NCI-H2107 treated with DMSO at 0.1 percent for 48 hours (cell line): Measurements from ENCODE around the gene EPHA4.

Experiments used
- DNase-seq: peaks from one replicate; lab custom pipeline; 2025; ENCODE audit not compliant: unreplicated experiment; lab: John Stamatoyannopoulos, UW

Gene EPHA4

DNA sequence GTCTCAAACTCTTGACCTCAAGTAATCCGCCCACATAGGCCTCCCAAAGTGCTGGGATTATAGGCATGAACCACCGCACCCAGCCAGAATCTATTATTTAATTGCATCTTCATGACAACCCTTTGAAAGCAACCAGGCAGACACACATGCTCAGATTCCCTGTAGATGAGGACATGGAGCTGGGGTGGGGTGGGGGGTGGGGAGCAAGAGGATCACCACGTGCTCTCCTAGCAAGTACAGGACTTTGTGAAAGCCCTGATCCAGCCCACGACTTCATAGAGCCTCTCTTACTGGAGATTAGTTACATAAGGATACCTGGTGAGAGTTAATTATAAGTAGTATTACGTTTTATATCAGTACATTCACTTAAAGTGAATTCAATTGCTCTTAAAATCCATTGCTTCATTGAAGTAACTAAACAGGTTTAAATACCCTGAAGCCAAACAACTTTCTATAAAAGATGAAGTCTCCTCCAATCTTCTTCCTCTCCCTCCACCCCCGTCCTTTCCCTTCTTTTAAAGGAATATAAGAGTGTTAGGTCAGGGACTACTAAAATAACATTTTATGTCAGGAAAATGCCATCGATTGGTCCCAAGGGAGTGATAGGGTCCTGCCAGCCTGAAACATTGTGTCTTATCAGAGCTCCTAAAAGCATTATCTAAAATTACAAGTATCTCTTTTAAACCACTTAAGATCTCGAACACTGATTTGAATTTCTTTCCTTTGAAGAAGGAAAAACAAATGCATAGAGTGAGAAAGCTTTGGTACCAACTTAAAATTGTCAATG is 123.9 kb downstream of the EPHA4 start:
- peak; percentile 9 for DNase-seq

DNA sequence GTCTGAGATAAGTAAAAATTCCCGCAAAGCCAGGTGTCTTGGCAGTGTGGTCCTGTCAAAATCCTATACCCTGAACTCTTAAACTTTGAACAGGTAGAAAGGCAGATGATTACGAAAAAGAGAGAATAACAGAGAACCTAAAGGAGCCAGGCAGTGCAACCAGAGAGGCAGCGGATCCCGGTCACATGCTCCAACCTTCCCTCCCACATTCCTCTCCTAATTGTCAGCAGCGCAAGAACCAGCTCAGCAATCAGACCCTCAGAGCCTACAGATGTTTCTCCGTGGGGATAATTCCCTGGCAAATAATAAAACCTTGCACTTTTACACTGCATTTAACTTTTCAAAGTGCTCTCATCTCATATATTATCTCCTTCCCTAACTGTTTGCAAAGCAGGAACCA is 124.8 kb downstream of the EPHA4 start:
- DNase-seq: no peak

DNA sequence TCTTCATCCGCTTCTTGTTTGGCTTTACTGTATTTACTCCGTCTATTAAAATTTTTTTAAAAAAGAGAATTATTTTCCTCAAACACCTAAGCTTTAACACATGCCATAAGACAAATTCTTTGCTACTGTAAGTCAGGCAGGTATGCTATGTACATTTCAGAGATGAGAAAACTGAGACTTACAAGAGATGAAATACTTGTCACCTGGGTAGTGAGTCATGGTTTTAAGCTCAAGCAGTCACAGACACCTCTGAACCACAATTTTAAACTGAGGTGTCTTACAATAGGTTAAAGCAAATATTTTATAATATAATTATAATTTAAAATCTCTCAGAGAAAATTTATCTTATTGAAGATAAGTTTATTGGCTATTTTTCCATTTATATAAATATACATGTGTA is 126.0 kb downstream of the EPHA4 start:
- no peak for DNase-seq

DNA sequence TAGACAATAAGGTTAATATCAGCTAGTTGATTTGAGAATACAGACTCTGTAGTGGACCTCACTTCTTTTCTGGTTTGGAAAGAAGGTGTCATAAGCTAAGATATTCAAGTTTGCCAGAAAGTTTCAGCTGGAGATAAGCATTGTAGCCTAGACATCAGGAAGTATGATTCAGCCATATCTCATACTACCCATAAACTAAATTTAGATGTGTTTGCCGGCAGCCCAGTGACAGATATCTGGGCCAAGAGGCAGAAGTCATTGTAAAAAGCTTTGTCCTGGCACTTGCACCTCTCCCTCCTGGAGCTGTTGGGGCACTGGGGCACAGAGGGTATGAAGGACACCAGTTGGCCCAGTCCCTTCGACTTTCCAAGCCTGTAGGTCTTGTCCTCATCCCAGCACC is 128.0 kb downstream of the EPHA4 start:
- DNase-seq: no peak

DNA sequence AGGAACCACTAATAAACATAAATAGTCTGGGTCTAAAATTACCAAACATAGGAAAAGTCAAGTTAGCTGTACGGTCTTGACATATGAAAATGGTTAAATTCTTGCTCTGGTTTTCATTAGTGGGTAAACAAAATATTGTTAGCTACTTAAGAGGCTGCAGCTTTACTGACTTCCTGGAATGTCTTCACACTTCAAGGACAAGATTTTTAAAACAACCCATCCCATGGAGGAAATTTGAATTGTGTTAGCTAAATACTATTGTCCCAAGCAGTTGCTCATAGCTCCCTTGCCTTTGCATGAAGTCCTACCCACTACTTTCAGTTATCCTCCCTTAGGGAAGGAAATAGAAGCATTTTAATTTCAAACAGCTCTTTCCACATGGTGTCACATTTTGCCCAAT is 128.5 kb downstream of the EPHA4 start:
- no peak for DNase-seq

GRCh38 chr2:221442128-221442527 is 130.0 kb downstream of the EPHA4 start:
- no peak for DNase-seq

- DNase-seq: no peak
Observed at GRCh38 chr2:221439761-221440479, 132.2 kb downstream of the EPHA4 start.

DNA sequence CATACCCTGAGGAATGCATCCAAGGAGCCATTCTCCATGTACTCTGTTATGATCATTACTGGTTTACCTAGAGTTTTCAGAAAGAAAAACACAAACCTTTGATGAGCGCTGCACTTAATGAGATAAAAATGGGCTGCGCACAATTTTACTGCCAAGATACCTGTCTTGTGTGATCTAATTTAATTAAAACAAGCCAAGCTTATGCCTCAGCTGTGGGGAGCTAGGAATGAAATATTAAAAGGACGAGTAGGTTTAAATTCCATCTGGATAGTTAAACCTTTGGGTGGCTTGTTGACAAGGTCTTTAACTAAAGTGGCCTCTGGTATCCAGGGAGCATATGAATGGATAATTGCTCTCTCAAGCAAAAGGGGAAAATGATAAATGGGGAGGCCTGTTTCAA is 135.0 kb downstream of the EPHA4 start:
- DNase-seq: no peak

DNA sequence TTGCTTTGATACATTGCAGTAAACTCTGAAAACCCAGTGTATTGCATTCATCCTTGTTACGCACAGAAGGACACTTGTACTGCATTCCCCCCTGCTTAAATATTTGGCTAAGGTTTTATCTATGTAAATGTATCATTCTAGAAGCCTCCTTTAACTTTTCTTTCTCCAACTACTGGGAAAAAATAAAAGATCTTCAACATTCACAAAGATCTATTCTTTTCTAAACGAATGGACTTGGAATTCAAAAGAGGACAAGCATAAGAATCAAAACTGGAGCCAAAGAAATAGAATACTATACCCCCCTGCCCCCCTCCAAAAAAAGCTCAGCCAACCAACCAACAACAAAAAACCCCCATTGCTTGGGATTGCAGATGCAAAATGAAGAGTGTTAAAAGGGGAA is 136.9 kb downstream of the EPHA4 start:
- no peak for DNase-seq

GRCh38 chr2:221434142-221434541 is 138.0 kb downstream of the EPHA4 start:
- DNase-seq: no peak

- DNase-seq: peak; percentile 28
Observed at GRCh38 chr2:221431477-221431876, 140.6 kb downstream of the EPHA4 start.

GRCh38 chr2:221429741-221430491 is 142.2 kb downstream of the EPHA4 start:
- DNase-seq: no peak

- no peak for DNase-seq
Observed at GRCh38 chr2:221428896-221429295, 143.2 kb downstream of the EPHA4 start.

DNA sequence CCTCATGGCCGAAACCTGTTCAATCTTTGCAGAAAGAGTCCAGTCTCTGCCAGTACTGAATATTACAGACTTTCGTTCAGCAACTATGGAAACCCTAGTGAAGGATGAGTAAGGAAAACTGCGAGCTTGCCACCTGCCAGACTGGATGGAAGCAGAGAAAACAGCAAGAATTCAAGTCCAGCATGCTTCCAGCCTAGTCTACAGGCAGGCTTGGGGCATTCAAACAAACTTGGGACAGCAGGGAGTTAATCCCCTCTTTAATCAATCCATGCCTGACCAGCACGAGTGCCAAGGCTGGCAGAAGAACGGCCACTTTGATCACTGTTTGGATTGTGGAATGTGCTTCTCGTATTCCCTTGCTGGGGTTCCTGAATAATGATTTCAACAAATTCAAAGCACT is 145.2 kb downstream of the EPHA4 start:
- no peak for DNase-seq

DNA sequence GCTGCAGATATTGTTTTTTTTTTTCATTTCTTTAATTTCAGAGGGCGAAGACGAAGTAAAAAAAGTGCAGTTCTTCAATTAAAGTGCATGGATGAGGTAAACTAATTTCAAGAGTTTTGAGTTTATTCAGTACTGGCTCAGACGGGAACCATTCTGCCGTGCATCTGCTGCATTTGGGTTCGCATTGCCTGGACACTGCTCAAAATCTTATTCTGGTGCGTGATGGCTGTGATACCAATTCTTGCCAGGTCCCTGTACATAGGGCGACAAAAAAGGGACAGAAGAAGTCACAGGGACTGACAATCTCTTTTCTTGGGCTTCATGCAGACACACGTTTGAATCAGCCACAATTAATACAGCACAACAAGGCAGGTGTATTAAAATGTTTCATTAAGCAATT is 146.2 kb downstream of the EPHA4 start:
- DNase-seq: no peak

DNA sequence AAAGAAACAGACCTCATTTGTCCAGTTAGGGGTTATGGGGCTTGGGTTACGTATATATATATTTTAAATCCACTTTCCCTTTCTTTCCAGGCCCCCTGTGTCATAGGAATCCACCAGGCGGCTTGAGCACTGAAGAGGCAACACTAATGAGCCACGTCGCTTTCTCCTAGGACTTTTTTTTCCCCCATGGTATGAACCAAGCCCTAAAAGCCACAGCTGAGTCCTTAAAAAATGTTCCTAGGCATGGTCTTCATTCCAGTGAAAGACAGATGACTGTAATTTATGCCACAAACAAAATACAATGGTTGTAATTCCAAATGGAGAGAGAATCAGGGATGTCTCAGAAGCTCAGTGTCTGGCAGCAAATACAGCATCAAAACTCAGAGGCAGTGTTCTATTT is 146.8 kb downstream of the EPHA4 start:
- no peak for DNase-seq

GRCh38 chr2:221423210-221423804 is 148.8 kb downstream of the EPHA4 start:
- no peak for DNase-seq

DNA sequence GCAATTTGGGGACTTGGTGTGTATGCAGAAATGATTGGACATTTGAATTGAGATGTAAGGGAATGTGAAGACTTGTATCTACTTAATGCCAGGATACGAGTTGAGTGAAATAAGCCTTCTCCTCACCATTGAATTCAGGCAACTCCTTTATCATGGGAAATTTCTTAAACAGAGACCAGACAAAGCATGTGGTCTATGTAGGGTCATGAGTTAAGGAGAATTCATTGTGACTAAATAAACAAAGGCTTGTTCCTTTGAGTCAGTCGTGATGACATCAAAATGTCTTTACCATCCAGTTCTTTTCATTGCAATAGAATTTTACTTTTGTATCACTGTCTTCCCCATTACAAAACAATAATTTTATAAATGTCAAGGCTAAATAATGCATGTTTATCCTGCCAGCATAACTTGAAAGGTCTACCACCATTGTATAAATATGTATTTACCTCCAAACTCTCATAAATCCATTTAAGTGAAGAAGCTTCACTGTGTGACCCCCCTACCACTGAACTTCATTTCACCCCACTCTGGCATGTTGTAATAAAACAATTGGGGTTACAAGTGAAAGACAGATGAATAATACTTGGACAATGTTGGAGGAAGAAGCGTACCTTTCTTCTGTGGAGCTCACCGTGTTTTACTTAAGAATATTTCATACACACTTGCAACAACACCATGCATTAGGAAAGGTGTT is 149.4 kb downstream of the EPHA4 start:
- no peak for DNase-seq

- DNase-seq: no peak
Observed at GRCh38 chr2:221420245-221420644, 151.9 kb downstream of the EPHA4 start.

- no peak for DNase-seq
Observed at GRCh38 chr2:221415789-221416188, 156.3 kb downstream of the EPHA4 start.

GRCh38 chr2:221412978-221413377 is 159.1 kb downstream of the EPHA4 start:
- DNase-seq: no peak
